Fibroblast of mammary gland (primary cell): ENCODE results near the gene NAPSA.

Source experiments
- DNase-seq: peaks from one replicate; pipeline ENCODE4 v3.0.0-alpha.2; 2010; ENCODE audit warnings: low read depth
- H3K4me3 ChIP-seq: 2 replicates; pipeline ENCODE4 v1.5.1; 2011; ENCODE audit warnings: low read depth, mild to moderate bottlenecking, low read length, moderate library complexity; ENCODE audit not compliant: control insufficient read depth
- CTCF ChIP-seq: conservative IDR thresholded peaks from 2 replicates; pipeline ENCODE4 v1.5.1; 2011; ENCODE audit warnings: low read depth, low read length, inconsistent platforms; ENCODE audit not compliant: control insufficient read depth, insufficient read depth

Gene NAPSA

GRCh38 chr19:50365434-50366306 is at the start of gene NAPSA:
Gene NAPSA, minus strand, starts transcription at chr19:50365639. Its CDS starts 18 bp downstream, at chr19:50365621.
- no peak within 1 kb of the TSS for H3K4me3 ChIP-seq
- DNase-seq = no peak
- TF ChIP-seq CTCF = no peak

- TF ChIP-seq CTCF = no peak
- H3K4me3 ChIP-seq = no peak overlapping the region
- DNase-seq = no peak
Observed at GRCh38 chr19:50413531-50413930, 48.1 kb upstream of the NAPSA start.

GRCh38 chr19:50413096-50413495 is 47.7 kb upstream of the NAPSA start:
- no peak for TF ChIP-seq CTCF
- H3K4me3 ChIP-seq = no peak overlapping the region

GRCh38 chr19:50412419-50412818 is 47.0 kb upstream of the NAPSA start:
- no peak for DNase-seq
- no peak overlapping the region for H3K4me3 ChIP-seq
- no peak for TF ChIP-seq CTCF

More at GRCh38 chr19:50413096-50413495, 47.7 kb upstream of the NAPSA start:
- no peak for DNase-seq

GRCh38 chr19:50410109-50410508 is 44.7 kb upstream of the NAPSA start:
- H3K4me3 ChIP-seq = no peak overlapping the region
- TF ChIP-seq CTCF = no peak
- DNase-seq = no peak

GRCh38 chr19:50409347-50409746 is 43.9 kb upstream of the NAPSA start:
- TF ChIP-seq CTCF = no peak
- DNase-seq = no peak
- H3K4me3 ChIP-seq = no peak overlapping the region
